Activated T-helper 2 cell treated with anti-CD3 and anti-CD28 coated beads, Interferon-gamma antibody, Interleukin-2, Interleukin-4, amounts not matched to agents 10 μg/mL and 5 μg/mL and 100 μg/mL, durations not matched to agents 14 hours and 24 hours and 36 hours (primary cell): ENCODE data around the gene ANKLE2. TPM values are rescaled to one million over a fixed set of nuclear protein-coding genes. Genes with fewer than 3 reads are reported as not detected.
"Not testable (repeated sequence)": the region's sequence is repeated elsewhere in the genome, so short reads cannot be mapped to it uniquely, and the experiment has no call there.

Source experiments
- DNase-seq: peaks from one replicate; pipeline ENCODE4 v3.0.0; 2021; ENCODE audit warnings: low spot score
- H3K27ac Mint-ChIP-seq: one replicate; pipeline ENCODE4 v1.8.0; 2021; ENCODE audit warnings: mixed read lengths
- H3K27me3 Mint-ChIP-seq: one replicate; pipeline ENCODE4 v1.8.0; 2021; ENCODE audit warnings: low read depth, mixed read lengths
- H3K36me3 Mint-ChIP-seq: one replicate; pipeline ENCODE4 v1.8.0; 2021; ENCODE audit warnings: low read depth, mixed read lengths
- H3K4me1 Mint-ChIP-seq: one replicate; pipeline ENCODE4 v1.8.0; 2021; ENCODE audit warnings: low read depth, mixed read lengths
- H3K4me3 Mint-ChIP-seq: one replicate; pipeline ENCODE4 v1.8.0; 2021; ENCODE audit warnings: low read depth, mild to moderate bottlenecking, moderate library complexity, mixed read lengths
- H3K9me3 Mint-ChIP-seq: one replicate; pipeline ENCODE4 v1.8.0; 2021; ENCODE audit warnings: mixed read lengths
- intact Hi-C: fragments of 100-400 bp; cut with micrococcal nuclease; formaldehyde crosslinking; loops from one replicate; pipeline ENCODE4 v1.15.1; 2023
- total RNA-seq: library from RNA; stranded (reverse); gene quantifications from 2 replicates; pipeline ENCODE4 v1.2.3, GENCODE V29; 2022

ANKLE2 gene
- total RNA-seq, 1 donor from 2014 or later: 152 TPM

DNA sequence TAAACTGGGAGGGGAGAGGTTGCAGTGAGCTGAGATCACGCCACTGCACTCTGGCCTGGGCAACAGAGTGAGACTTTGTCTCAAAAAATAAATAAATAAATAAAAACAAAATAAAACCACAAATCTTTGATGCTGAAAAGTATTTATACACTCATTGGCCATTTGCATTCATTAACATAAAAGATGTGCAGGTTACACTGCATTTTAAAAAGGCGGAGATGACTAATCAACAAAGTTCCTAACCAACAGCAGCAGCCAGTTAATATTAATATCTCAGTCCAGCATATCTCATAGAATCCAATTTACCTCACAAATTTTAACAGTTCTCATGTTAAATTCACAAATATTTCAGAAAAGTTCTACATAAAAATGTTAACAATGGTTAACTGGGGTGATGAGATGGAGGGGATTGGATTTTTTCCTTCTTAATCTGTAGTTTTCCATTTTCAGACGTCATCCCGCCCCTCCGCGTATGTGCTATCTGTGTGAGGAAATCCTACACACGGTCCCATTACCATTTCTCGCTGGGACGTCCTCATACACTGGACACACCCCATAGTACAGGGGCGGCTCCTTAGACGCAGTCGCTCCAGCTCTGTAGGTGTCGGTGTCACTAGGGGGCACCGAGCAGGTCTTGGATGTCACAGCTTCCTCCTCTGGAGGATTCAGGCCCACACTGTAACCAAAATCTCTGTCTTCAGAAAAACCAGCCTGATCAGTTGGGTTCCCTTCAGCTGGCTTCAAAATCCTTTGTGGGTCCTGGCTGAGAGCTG is 7.3 kb downstream of the ANKLE2 start:
- no peak for DNase-seq
- Mint-ChIP-seq H3K36me3 (peaks cover 59% of the 10 kb centered on the region), H3K9me3 (no peaks in the 10 kb centered on the region), H3K27me3 (no peaks in the 10 kb centered on the region), H3K4me3 (no peak overlapping the region), H3K27ac (no peak overlapping the region), H3K4me1 (peaks cover 6% of the 10 kb centered on the region)
- intact Hi-C loops: no loop called here

DNA sequence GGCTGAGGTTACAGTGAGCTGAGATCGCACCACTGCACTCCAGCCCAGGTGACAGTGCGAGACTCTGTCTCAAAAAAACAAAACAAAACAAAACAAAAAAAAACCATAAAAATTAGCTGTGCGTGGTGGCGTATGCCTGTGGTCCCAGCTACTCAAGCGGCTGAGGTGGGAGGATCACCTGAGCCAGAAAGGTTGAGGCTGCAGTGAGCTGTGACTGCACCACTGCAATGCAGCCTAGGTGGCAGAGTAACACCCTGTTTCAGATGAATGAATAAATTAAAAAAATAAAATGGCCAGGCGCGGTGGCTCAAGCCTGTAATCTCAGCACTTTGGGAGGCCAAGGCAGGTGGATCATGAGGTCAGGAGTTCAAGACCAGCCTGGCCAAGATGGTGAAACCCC is 8.0 kb downstream of the ANKLE2 start:
- intact Hi-C loops, H3K27me3 Mint-ChIP-seq, H3K4me1 Mint-ChIP-seq, DNase-seq, H3K4me3 Mint-ChIP-seq, H3K9me3 Mint-ChIP-seq, H3K27ac Mint-ChIP-seq: not testable (repeated sequence)
- H3K36me3 Mint-ChIP-seq: peaks cover 66% of the 10 kb centered on the region

DNA sequence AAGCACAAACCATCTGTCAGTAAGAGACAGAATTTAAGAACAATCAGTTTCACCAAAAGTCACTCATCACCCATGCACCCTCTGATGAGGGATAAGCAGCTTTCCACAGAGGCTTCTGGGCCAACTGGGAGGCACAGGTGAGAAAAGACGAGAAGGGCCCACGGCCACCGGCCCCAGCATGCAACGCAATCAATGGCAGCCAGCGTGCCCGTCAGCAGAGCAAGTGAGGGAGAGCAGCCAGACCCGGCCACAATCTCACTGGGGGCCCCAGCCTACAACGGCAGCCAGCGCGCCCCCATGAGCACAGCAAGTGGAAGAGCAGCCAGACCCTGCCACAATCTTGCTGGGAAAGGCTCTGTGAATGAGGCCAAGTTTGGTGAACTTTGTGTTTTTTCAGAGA is 13.3 kb downstream of the ANKLE2 start:
- intact Hi-C loops: no loop called here
- Mint-ChIP-seq H3K4me3 (no peak overlapping the region), H3K36me3 (peaks cover 85% of the 10 kb centered on the region), H3K27me3 (no peaks in the 10 kb centered on the region), H3K9me3 (no peaks in the 10 kb centered on the region), H3K4me1 (peaks cover 3% of the 10 kb centered on the region), H3K27ac (no peak overlapping the region)
- DNase-seq: no peak

DNA sequence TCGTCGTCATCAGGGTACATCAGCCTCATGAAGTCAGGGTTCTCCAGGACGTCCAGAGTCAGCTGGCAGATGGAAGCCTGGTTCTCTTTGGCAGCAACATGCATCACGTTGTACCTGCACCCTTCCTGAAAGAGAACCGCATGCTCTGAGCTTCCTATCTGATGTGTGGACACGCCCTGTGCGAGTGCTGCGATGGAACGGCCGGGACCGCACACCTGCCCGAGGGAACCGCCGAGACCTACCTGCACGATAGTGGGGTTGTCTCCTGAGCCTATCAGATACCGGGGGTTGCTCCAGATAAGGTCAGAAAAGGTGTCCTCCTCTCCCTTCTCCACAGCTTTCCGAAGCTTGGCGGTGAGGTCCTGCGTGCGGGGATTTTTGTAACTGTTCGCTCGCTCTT is 13.7 kb downstream of the ANKLE2 start:
- Mint-ChIP-seq H3K36me3 (peaks cover 86% of the 10 kb centered on the region), H3K27ac (no peak overlapping the region), H3K4me1 (peaks cover 3% of the 10 kb centered on the region), H3K4me3 (no peak overlapping the region), H3K27me3 (no peaks in the 10 kb centered on the region), H3K9me3 (no peaks in the 10 kb centered on the region)
- intact Hi-C loops: no loop called here
- no peak for DNase-seq

DNA sequence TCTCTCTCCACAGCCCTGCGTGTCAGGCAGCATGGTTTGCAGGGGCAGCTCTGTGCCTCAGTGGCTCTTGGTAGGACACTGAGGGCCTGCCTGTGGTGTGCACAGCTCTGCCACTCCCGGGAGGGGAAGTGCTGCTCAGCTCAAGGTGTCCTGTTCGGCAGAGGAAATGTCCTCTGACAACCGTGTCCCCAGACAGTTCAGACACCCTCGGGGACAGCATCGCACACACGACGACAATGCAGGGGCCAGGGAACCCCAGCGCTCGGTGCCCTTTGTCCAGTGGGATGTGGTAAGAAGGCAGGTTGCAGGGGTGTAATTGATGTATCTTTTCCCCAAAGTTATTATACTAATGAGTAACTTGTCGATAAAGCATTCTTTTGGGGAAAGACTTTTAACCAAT is 14.2 kb downstream of the ANKLE2 start:
- intact Hi-C loops: no loop called here
- Mint-ChIP-seq H3K4me1 (peaks cover 7% of the 10 kb centered on the region), H3K9me3 (no peaks in the 10 kb centered on the region), H3K4me3 (no peak overlapping the region), H3K27ac (no peak overlapping the region), H3K27me3 (no peaks in the 10 kb centered on the region), H3K36me3 (peaks cover 88% of the 10 kb centered on the region)
- no peak for DNase-seq

DNA sequence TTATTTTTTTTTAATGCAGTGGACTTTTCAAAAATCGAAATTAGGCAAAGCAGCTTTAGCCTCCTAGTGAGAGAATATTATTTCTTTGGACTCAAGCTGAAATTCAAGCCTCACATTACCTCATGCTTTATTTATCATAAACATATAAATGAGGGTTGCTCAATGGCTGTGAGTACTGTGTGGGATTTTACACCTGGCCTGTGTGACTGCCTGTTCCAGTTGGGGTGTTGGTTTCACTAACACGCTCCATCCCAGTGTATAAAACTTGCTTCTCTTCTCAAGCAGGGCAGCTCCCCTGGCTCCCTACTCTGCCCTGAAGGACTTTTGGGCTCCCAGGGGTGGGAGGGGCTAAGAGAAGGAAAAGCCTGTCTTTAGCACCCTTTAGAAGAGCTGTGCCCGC is 15.0 kb downstream of the ANKLE2 start:
- Mint-ChIP-seq H3K27ac (no peak overlapping the region), H3K9me3 (no peaks in the 10 kb centered on the region), H3K36me3 (peaks cover 90% of the 10 kb centered on the region), H3K4me3 (no peak overlapping the region), H3K4me1 (peaks cover 7% of the 10 kb centered on the region), H3K27me3 (no peaks in the 10 kb centered on the region)
- no peak for DNase-seq
- intact Hi-C loops: no loop called here

DNA sequence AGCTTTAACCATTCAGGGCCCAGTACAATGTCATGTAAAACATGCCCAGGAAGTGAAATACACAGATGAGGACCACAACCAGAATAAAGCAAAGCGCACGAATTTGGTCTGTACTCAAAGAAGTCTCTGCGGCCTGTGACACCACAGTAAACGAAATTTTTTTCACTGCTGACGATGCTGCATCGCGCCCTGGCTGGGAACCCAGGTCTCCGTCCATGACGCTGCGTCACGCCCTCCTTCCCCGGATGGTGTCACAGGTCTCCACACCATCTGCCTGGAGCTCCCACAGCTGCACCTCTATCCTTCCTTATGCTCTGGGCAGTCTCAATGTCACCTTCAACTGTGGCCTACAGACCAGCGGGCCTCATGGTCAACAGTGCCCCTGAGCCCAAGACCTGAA is 17.8 kb downstream of the ANKLE2 start:
- Mint-ChIP-seq H3K4me3 (no peak overlapping the region), H3K36me3 (peaks cover 98% of the 10 kb centered on the region), H3K9me3 (no peaks in the 10 kb centered on the region), H3K27me3 (no peaks in the 10 kb centered on the region), H3K27ac (no peak overlapping the region), H3K4me1 (peaks cover 7% of the 10 kb centered on the region)
- no peak for DNase-seq
- intact Hi-C loops: no loop called here

DNA sequence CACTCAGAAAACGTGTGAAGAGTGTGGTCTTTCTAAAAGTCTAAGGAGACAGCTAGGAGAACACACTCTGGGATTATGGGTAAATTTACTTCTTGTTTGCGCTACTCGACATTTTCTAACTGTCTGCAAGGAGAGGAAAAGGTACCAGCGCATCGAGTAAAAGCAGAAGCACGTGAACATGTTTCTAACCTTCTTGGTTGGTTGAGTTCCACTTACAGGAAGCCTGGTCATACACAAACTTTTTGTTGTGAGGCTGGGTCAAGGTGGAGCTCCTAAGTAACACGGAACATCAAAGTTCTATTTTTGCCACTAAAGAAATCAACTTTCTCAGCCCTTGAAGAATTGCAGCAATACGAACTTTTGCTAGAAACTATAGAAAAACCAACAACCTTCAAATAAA is 20.0 kb downstream of the ANKLE2 start:
- no peak overlapping the region for H3K27ac Mint-ChIP-seq

DNA sequence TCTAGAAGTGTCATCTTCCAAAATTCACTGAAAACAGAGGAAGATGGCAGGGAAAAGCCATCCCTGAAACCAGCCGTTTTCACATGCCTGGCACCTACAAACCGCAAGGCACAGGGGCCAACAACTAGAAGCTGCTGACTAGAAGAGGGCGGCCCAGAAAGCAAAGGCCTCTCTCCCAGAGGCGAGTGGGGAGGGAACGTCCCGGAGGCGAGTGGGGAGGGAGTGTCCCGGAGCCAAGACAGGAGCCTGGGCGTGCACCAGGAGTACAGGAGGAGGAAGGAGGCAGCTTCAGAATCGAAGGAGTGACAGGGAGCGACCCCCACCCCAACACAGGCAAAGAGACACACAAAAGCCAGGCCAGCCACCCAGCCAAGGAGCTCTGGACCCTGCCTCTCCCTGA is 21.0 kb downstream of the ANKLE2 start:
- peaks cover 96% of the 10 kb centered on the region for H3K36me3 Mint-ChIP-seq
- intact Hi-C loops: no loop called here
- H3K4me1 Mint-ChIP-seq: peaks cover 7% of the 10 kb centered on the region
- no peak overlapping the region for H3K27ac Mint-ChIP-seq
- H3K9me3 Mint-ChIP-seq: no peaks in the 10 kb centered on the region
- no peak for DNase-seq
- no peak overlapping the region for H3K4me3 Mint-ChIP-seq
- no peaks in the 10 kb centered on the region for H3K27me3 Mint-ChIP-seq

More for the DNA sequence above, 20.0 kb downstream of the ANKLE2 start:
- Mint-ChIP-seq H3K9me3 (no peaks in the 10 kb centered on the region), H3K36me3 (peaks cover 94% of the 10 kb centered on the region), H3K27me3 (no peaks in the 10 kb centered on the region), H3K4me1 (peaks cover 7% of the 10 kb centered on the region), H3K4me3 (no peak overlapping the region)
- DNase-seq: no peak
- intact Hi-C loops: no loop called here

DNA sequence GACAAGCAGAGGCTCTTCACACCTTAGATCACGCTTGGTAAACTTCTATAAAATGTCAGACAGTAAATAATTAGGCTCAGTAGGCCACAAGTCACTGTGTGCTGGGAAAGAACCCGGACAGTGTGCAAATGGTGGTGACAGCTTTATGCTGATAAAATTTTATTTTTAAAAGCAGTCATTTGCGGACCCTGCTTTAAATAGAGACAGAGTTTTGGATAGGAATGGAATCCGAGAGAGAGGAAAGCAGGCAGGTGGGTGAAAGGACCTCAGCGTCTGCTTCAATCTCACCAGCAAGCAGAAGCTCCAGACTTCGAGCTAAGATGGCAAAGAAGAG is 21.4 kb downstream of the ANKLE2 start:
- H3K4me1 Mint-ChIP-seq: peaks cover 7% of the 10 kb centered on the region
- intact Hi-C loops: no loop called here
- DNase-seq: no peak
- no peak overlapping the region for H3K27ac Mint-ChIP-seq
- H3K27me3 Mint-ChIP-seq: no peaks in the 10 kb centered on the region
- no peak overlapping the region for H3K4me3 Mint-ChIP-seq
- H3K36me3 Mint-ChIP-seq: peaks cover 96% of the 10 kb centered on the region
- no peaks in the 10 kb centered on the region for H3K9me3 Mint-ChIP-seq

DNA sequence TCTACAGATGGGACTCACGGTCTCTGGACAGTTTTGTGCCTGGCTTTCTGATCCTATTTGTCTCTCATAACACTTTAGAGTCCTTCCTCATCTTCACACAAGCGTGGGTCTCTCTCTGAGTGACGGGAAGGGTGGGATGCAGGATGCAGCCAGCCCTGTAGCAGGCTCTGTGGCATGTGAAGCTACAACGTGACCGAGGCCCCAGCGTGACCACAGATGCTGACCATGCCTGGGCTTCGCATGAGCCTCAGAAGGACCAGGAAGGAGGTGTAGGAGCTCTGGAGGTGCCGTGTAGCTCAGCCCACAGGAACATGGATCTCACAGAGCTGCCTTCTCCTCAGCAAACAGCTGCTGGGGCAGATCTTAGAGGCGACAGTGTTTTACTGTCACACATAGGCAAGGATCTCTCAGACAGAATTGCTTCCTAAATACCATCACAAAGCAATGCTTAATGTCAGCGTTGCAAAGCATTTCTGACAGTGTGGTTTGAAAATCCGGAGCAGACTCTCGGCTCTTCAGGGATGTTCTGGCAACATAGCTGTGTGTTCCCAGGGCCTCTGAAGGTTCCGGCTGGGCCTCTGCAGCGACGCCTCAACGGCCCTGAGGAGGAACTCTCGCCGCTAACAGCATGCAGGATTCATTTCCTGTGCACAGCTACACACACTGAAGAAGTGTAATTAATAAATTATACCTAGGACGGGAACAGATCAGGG is 21.9 kb downstream of the ANKLE2 start:
- no peak for DNase-seq
- H3K27ac Mint-ChIP-seq: no peak overlapping the region
- no peaks in the 10 kb centered on the region for H3K9me3 Mint-ChIP-seq
- intact Hi-C loops: no loop called here
- peaks cover 7% of the 10 kb centered on the region for H3K4me1 Mint-ChIP-seq
- H3K27me3 Mint-ChIP-seq: no peaks in the 10 kb centered on the region
- H3K36me3 Mint-ChIP-seq: peaks cover 94% of the 10 kb centered on the region
- H3K4me3 Mint-ChIP-seq: no peak overlapping the region

DNA sequence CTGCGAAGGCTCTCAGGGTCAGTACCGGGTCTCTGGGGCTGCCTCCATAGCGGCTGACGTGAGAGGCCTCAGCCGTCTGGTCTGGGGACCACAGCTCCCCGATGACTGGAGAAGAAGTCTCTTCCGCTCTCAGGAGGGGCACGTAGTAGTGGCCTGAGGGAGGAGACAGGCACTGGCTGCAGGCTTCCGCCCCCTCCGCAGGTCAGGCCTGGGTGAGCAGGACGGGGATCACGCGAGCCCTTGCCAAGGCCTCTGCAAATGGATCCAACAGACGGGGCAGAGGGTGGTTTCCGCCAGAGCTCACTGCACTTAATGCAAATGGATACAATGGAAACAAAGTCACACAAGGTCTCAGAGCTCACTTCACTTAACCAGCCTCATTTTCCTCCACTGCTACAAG is 24.7 kb downstream of the ANKLE2 start:
- intact Hi-C loops: no loop called here
- DNase-seq: no peak
- peaks cover 93% of the 10 kb centered on the region for H3K36me3 Mint-ChIP-seq
- H3K27me3 Mint-ChIP-seq: no peaks in the 10 kb centered on the region
- H3K9me3 Mint-ChIP-seq: no peaks in the 10 kb centered on the region
- no peak overlapping the region for H3K4me3 Mint-ChIP-seq
- H3K4me1 Mint-ChIP-seq: no peaks in the 10 kb centered on the region
- H3K27ac Mint-ChIP-seq: no peak overlapping the region

DNA sequence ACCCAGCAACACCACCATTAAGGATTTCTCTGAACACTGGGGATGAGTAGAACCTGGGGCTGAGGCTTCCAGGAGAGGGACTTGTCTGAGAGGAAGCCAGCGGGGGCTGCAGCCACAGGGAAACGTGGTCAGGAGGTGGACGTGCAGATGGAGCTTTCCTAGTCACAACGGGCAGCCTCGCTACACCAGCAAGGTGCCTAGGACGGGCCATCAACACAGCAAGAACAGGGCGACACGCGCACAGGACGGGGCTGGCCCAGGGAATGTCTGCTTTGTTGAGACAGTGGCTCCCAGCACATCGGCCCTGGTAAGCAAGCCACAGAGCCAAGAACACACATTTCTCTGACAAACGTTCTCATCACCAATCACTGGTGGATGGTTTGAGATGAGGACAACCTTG is 25.3 kb downstream of the ANKLE2 start:
- DNase-seq: no peak
- intact Hi-C loops: no loop called here
- H3K9me3 Mint-ChIP-seq: no peaks in the 10 kb centered on the region
- no peak overlapping the region for H3K4me3 Mint-ChIP-seq
- H3K36me3 Mint-ChIP-seq: peaks cover 93% of the 10 kb centered on the region
- no peak overlapping the region for H3K27ac Mint-ChIP-seq
- H3K4me1 Mint-ChIP-seq: no peaks in the 10 kb centered on the region
- no peaks in the 10 kb centered on the region for H3K27me3 Mint-ChIP-seq
